ENCODE measurements around the gene ATG12.

DNA sequence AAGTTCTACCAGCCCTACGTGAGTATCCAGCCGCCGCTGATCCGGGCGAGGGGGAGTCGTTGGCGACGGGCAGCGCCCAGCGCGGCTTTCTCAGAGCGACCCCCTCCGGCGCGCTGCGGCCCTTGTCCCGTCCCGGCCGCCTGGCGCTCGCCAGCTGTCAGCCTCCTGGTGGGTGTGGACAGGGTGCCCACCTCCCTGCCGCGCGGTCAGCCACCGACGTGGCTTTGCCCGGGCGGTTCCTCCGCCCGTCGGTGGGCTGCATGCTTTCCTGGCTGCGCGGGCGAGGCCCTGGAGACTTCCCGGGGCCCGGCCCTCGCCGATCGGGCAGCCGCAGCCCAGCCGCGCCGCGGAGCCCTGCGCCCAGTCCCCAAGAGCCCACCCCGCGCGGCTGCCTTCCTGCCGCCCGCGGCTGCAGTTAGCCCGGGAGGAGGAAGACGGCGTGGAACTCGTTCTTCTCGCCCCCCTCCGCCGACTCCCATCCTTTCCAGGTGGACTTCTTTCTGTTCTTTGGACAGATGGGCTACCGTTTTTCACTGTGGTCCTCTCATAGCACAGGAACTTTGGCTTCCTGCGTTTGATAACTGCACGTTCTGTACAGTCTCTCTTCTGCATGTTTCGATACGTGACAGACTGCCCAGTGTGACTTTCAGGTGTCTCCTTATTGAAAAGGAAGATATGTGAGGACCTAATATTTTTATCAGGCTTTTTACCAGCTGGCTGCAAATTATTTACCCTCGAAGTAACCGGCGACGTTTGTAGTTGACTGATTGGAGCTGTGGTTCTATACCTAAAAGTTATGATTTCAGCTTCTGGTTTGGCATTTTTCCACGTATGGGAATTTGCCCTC lies 947 bp upstream of the ATG12 start:
- TF ChIP-seq REST (IDR thresholded peaks at IDR 0.05) (no peak), FOXA1 (IDR thresholded peaks at IDR 0.05) (no peak), YY1 (IDR thresholded peaks at IDR 0.05) (no peak), EGR1 (IDR thresholded peaks at IDR 0.05; ENCODE audit: low read depth in 2 of 2) (no peak), TAF1 (conservative IDR thresholded peaks at IDR 0.05) (no peak)
- TF ChIP-seq, protein P1, sequence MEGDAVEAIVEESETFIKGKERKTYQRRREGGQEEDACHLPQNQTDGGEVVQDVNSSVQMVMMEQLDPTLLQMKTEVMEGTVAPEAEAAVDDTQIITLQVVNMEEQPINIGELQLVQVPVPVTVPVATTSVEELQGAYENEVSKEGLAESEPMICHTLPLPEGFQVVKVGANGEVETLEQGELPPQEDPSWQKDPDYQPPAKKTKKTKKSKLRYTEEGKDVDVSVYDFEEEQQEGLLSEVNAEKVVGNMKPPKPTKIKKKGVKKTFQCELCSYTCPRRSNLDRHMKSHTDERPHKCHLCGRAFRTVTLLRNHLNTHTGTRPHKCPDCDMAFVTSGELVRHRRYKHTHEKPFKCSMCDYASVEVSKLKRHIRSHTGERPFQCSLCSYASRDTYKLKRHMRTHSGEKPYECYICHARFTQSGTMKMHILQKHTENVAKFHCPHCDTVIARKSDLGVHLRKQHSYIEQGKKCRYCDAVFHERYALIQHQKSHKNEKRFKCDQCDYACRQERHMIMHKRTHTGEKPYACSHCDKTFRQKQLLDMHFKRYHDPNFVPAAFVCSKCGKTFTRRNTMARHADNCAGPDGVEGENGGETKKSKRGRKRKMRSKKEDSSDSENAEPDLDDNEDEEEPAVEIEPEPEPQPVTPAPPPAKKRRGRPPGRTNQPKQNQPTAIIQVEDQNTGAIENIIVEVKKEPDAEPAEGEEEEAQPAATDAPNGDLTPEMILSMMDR (IDR thresholded peaks at IDR 0.05; ENCODE audit: low read depth, low read length, missing input control), result no peak
- TF ChIP-seq, protein P2, sequence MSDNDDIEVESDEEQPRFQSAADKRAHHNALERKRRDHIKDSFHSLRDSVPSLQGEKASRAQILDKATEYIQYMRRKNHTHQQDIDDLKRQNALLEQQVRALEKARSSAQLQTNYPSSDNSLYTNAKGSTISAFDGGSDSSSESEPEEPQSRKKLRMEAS (IDR thresholded peaks at IDR 0.05), result no peak

Measured in liver (tissue), 3 donors.